NCI-H187 treated with DMSO at 0.1 percent for 48 hours (cell line): Measurements from ENCODE around the gene TXLNB.
A peak's percentile ranks its signal among the peaks of the same experiment; 100 is the strongest.

ENCODE experiments used
- DNase-seq: peaks from one replicate; lab custom pipeline; 2025; lab: John Stamatoyannopoulos, UW

Gene TXLNB

DNA sequence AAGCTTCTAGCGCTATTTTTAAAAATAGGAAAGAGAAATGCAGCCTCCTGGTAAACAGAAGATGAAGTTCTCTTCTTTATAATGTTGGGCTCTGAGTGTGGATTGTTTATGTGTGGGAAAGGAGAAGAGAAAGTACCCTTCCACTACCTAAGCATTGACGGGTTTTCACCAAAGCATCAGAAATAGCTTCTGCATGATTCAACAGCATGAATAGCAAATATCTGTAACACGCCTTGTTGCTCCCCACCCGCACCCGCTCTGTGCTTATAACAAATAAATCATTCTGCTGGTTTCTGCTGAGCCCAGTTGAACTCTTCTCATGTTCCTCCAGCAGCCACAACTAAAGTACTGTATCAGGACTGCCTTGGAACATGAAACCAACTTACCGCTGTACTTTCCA lies 20.7 kb downstream of the TXLNB start:
- no peak for DNase-seq

- DNase-seq = no peak
Observed at GRCh38 chr6:139270249-139270648, 21.5 kb downstream of the TXLNB start.

- DNase-seq = no peak
Observed at GRCh38 chr6:139265512-139266190, 26.1 kb downstream of the TXLNB start.

GRCh38 chr6:139262519-139263300 lies 29.1 kb downstream of the TXLNB start:
- DNase-seq = no peak

DNA sequence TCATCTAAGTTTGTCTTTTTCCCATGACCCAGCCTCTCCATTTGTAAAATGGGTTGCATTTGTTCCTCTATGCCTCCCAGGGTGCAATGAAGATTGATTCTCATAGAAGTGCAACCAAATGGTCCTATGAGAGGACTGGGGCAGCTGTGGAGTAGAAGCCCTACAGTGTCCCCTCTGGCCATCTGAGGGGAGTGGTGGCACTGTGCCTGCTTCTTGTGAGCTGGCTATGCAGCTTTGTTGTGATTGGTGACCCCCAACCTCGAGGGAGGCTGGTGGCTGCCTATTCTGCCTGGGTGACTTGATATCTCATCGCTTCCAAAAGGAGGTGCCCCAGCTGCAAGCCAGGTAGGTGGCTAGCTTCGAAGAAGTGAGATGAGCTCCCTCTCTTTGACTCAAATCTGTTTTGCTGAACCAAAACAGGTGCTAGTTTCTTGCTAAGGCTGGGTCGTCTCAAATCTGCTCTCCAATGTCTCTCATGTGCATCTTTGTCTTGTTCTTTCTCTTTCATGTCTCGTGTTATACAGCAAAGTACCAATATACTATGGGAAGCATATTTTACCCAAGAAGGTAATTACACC lies 33.9 kb downstream of the TXLNB start:
- DNase-seq = no peak

GRCh38 chr6:139257291-139257690 lies 34.5 kb downstream of the TXLNB start:
- DNase-seq = no peak

DNA sequence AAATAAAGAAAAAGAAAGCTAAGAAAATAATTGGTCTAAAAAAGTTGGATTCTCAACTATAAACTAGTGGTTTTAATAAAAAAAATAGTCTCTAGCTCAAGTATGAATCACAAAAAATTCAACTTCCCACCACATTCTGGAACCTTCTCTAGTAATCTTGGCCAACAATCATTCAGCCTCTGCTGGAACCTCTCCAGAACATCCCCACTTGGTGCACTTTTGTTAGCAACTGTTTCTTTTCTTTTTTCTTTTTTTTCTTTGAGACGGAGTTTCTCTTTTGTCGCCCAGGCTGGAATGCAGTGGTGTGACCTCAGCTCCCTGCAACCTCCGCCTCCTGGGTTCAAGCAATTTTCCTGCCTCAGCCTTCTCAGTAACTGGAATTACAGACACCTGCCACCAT lies 35.7 kb downstream of the TXLNB start:
- no peak for DNase-seq

- no peak for DNase-seq
Observed at GRCh38 chr6:139254196-139254595, 37.6 kb downstream of the TXLNB start.

DNA sequence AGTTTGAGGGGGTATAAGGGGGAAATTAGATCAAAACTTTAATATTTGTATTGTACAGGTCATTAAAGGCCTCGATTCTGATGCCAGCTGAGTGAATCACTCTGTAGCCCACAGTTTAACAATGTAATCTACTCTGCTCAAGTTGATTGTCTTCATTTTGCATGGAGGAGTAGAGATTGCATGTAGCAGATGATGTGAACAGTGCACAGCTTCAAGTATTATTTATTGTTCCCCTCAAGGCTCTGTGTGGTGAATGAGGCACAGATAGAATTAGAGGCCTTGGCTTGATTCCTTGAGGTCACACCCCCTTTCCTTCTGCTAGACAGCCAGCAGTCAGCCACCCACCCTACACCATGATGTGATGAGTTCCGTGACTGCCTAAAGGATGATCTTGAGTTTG lies 38.1 kb downstream of the TXLNB start:
- DNase-seq = no peak

DNA sequence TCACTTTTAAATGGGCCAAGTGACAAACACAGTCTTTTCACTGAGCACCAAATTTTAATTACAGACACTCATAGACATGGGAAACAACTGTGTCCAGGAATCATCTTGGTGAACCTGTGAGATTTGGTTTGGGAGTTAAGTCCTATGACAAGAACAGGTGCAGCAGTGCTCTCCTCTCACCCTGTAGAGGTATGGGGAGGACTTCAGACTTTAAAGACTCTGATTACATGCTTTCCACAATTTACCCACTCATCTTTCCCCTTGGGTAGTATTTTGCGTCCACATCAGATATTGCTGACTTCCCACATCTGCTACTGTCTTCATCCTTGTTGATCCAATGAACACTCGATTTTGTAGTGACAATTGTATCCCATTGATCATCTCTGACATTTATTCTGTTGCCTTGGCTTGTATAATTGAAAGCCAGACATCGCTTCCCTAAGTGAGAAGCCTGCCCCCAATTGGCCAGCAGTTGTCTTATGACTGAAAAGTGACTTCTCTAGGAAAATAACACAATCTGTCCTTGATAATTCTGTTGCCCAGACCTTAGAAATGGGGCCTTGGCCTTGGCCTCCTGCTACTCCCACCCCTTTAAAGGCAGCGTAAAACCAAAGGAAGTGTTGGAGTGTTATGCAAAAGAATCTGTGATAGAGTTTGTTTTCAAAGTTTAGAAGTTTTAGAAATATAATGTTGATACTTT lies 40.0 kb downstream of the TXLNB start:
- DNase-seq = no peak

DNA sequence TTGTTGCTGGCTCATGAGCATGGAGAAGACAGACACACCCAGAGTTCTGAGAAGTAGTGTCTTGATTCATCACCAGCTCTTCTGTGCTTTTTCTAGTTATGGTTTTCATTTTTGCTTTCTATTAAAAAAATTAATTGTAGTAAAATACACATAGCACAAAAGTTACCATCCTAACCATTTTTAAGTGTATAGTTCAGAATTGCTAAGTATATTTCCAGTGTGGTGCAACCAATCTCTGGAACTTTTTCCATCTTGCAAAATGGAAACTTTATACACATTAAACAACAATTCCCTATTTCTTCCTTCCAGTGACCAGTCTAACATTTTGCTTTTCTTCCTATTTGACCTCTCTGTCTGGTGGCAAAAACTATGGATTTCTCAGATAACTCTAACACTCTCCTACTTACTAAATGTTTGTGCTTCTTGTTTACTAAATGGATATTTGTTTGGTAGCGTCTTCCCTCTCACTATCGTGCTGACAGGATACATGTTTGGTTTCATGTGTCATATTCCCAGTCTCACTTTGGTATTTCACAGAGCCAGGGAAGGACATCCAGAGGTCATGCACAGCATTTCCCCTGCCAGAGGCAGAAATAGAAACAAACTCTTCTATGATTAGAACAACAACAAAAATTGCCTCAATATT lies 40.6 kb downstream of the TXLNB start:
- no peak for DNase-seq

DNA sequence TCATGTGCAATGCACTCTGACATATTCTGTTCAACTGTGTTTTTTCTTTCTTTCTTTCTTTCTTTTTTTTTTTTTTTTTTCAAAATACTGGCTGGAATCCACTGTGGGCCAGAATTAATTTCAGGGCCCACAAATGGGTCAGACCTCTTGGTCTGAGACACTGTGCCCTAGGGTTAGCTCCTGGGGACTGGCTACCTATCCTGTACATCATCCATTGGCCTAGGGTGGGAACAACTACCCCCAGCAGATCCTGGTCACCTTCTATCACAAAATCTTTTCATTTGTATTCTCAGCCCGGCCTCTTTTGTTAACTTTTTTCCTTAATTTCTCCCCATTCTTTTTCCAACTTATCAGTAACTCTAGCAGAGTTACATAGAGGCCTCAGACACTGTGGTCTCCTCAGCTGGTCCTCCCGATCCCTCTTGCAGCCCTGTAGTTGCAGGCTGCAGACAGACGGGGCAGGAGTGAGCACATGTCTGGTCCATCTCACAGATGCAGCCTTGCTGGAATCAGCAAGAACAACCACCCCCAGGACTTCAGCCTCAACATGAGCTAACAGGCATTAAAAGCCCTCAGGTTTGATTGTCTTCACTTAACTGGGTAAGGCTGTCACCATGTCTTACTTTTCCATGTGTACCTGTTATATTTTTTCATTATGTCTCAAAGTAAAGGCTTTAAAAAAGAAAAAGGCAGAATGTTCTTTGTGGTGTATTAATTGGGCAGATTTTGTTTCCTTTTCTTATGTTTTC lies 41.3 kb downstream of the TXLNB start:
- DNase-seq = peak; percentile 3

DNA sequence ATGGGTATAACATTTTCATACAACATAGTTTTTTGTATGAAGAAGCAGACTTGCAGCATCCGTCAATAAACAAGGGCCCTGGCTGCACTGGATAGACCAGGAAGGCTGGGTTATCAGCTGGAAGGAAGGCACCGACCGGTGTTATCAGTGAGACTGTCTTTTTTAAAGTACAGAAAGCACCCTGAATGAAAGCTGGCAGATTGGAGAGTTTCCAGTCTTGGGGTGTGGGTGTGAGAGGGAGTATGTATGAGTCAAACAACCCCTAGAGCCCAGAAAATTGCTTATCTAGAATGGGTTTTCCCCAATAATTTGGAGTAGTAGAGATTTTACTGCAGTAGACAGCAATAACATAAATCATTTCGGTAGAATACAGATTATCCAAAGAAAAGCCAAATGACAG lies 42.4 kb downstream of the TXLNB start:
- no peak for DNase-seq

GRCh38 chr6:139248911-139249310 lies 42.9 kb downstream of the TXLNB start:
- DNase-seq = no peak

DNA sequence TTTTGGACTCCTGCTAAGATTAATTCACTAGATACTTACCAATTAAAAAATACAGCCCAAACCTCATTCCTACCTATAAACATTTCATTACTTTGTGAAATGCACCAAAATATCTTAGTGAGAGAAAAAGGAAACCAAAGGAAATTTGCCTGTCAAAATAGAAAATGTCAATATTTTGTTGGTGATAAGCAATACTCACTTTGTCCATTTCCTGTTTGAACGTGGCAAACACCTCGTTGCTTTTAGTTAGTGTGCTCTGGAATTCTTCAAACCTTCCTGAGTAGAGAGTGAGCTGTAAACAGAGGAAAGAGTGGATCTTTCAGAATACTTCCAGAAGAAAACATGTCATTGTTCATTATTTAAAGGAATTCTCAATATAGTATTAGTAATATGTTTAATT lies 44.2 kb downstream of the TXLNB start:
- no peak for DNase-seq

DNA sequence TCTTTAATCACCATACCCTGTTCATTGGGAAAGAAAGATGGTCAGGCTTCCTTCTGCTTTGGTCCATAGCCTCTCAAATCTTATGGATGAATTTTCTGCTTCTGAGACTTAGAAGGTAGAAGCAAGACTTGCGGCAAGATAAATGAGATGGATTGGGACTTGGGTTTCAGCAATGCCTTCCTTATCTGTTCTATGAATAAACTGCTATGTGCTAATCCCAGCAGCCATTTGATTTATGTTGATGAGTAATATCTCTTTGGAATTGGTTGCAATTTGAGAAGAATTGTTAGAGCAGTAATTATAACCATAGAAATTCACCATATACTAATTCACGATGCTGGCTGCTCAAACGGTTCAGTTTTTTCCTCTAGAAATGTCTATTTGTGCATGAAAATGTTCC lies 48.3 kb downstream of the TXLNB start:
- no peak for DNase-seq

DNA sequence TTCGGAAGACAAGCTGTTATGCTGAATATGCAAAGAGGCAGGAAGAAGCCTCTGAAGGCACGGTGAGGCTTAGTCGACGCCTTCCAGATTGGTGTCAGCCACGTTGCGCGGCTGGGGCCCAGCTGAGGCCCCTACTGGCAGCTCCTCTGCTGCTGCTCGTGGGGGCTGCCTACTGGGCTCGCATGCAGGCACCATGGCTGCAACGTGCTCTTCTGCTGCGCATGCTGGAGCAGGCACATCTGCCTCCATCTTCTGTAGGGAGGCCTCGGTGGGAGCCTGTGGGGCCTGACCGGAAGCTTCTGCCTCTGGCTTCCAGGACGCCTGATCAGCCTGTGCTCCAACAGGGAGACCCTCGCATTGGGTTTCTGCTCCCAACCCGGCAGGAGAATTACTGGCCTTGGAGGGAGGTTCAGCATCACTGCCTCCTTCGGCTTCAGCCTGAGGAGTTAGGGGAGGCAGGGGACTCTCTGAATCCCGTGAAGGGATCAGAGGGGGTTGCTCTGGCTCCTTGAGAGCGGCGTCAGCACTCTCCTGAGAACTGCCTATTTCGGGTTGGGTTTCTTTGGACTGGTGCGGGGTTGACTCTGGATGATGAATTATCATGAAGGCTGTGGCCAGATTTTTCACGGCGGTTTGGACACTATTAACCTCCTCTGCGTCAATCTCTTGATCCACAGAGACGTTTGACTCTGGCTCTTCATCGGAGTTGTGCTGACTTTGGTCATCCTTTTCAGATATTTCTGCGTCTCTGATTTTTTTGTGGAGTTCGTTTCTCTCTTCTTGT lies 49.1 kb downstream of the TXLNB start:
- DNase-seq = no peak

DNA sequence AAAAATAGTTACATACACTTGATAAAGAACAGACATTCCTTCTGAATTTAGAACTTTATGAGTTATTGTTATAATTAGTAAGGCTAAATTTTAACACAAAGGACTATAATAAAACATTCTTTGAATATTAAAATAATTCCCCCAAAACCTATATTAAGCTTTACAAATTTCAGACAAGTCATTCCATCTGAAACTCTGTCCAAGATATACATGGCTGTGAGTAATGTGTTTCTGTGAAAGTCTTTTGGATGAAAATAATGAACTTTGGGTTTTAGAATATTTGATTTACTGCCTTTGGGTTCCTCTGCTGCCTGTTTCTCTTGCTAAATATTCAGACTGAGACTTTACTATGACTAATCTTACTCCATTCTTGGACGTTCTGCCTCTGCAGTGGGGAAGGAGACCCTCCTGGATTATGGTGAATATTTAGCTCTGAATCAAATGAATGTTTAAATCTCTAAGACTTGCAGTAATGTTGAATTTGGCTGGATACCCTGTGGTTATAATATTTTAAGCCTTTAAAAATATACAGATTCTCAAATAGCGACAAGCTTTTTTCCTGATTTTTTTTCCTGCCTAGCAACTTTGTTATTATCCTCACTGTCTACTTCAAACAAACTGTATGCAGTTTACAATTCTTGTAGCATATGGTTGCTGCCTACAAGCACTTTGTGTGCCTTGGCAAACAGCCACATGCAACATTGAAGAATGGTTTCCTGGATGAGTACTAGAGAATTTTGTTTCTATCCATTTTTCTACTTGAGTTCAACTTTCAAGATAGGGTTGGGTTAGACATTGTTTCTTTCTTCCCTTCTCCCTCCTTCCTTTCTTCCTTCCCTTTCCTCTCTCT lies 51.4 kb downstream of the TXLNB start:
- no peak for DNase-seq

GRCh38 chr6:139239064-139239463 lies 52.7 kb downstream of the TXLNB start:
- no peak for DNase-seq

- DNase-seq = no peak
Observed at GRCh38 chr6:139236105-139236504, 55.7 kb downstream of the TXLNB start.
